ENCODE data around the gene SMS. TPM values are rescaled to one million over a fixed set of nuclear protein-coding genes. Genes with fewer than 3 reads are reported as not detected.
A peak's percentile ranks its signal among the peaks of the same experiment; 100 is the strongest.

SMS gene
- total and polyA plus RNA-seq, 2 of the 13 experiments (the other 11 are each of a cell fraction or from before 2014, with no cell fraction given), result 40.5 to 91.9 TPM

- TF ChIP-seq ZNF687 (CRISPR knock-in tag; IDR thresholded peaks at IDR 0.05) (peak; percentile 82), CREB3 (CRISPR knock-in tag; IDR thresholded peaks at IDR 0.05) (no peak), PRDM10 (CRISPR knock-in tag; IDR thresholded peaks at IDR 0.05; ENCODE audit: low read depth) (0 out of 2 replicates have a peak, but pooled peaks have one; percentile 23), HNRNPLL (IDR thresholded peaks at IDR 0.05; ENCODE audit: low read depth, low read length, poor library complexity, severe bottlenecking) (peak; percentile 36), RARA (CRISPR knock-in tag; IDR thresholded peaks at IDR 0.05) (0 out of 2 replicates have a peak, but pooled peaks have one; percentile 12), MTERF4 (CRISPR knock-in tag; IDR thresholded peaks at IDR 0.05) (no peak), SP5 (CRISPR knock-in tag; IDR thresholded peaks at IDR 0.05; ENCODE audit: borderline replicate concordance, low read depth) (peak; percentile 53; the same call in 1 of the 2 replicates), FLYWCH1 (CRISPR knock-in tag; IDR thresholded peaks at IDR 0.05) (no peak), ELF3 (CRISPR knock-in tag; IDR thresholded peaks at IDR 0.05) (peak; percentile 13; the same call in 1 of the 2 replicates), PHF21A (CRISPR knock-in tag; IDR thresholded peaks at IDR 0.05) (no peak), CBX2 (IDR thresholded peaks at IDR 0.05; ENCODE audit: low read depth, low read length) (no peak), CBX2 (CRISPR knock-in tag; IDR thresholded peaks at IDR 0.05; ENCODE audit: low read depth) (no peak), DMAP1 (CRISPR knock-in tag; IDR thresholded peaks at IDR 0.05) (peak; percentile 45; the same call in 1 of the 2 replicates), CEBPB (IDR thresholded peaks at IDR 0.05; ENCODE audit: borderline replicate concordance, low read depth, low read length) (no peak), ELF1 (CRISPR knock-in tag; IDR thresholded peaks at IDR 0.05) (no peak), ZFP1 (CRISPR knock-in tag; IDR thresholded peaks at IDR 0.05) (no peak), ZBTB43 (CRISPR knock-in tag; conservative IDR thresholded peaks at IDR 0.05) (no peak), PHF20 (CRISPR knock-in tag; IDR thresholded peaks at IDR 0.05) (peak; percentile 27; the same call in 1 of the 2 replicates), NKX3-1 (CRISPR knock-in tag; IDR thresholded peaks at IDR 0.05) (no peak), ZNF501 (CRISPR knock-in tag; IDR thresholded peaks at IDR 0.05) (no peak; the same call in 1 of the 2 replicates), KAT8 (CRISPR knock-in tag; IDR thresholded peaks at IDR 0.05) (0 out of 2 replicates have a peak, but pooled peaks have one; percentile 35)
Measured at GRCh38 chrX:21940356-21940829, at the start of gene SMS (continued).

Measured in HepG2 (cell line).